ENCODE measurements around the gene PALLD.
"Not testable (repeated sequence)": the region's sequence is repeated elsewhere in the genome, so short reads cannot be mapped to it uniquely, and the experiment has no call there.

The PALLD gene

DNA sequence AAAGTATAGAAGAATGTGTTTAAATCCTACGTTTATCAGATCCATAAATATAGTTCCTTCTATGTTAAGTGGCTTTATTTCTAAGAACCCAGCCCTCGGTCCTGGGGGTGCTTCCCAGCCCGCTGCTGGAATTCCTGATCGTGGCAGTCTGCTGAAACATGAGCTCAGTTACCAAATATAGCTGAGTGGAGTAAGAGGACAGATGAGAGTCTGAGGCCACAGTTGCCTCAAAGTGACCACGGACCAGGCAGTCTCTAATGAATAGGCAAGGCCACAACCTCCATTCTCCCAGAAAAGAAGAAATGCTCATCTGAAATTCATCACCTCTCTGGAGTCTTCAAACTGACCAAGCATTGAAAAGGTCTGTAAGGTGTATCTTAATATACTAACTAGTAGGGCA, at the start of gene PALLD:
Gene PALLD, plus strand, starts transcription at position 219 of the 400 bp plus-strand sequence.
- no peak for DNase-seq (ENCODE audit: low read depth in 1 of 2, low spot score in 1 of 2)

DNA sequence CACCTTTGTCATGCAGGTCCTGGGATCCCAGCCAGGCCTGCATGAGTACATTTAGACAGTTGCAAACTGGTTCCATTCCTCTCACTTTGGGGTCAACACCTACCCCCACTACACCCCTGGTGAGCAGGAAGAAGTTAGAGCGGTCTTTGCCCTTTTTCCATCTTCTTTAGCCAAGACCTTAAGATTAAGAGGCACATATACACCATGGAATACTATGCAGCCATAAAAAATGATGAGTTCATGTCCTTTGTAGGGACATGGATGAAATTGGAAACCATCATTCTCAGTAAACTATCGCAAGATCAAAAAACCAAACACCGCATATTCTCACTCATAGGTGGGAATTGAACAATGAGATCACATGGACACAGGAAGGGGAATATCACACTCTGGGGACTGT, 47.8 kb upstream of the PALLD start:
- not testable (repeated sequence) for DNase-seq (ENCODE audit: low read depth in 1 of 2, low spot score in 1 of 2)

DNA sequence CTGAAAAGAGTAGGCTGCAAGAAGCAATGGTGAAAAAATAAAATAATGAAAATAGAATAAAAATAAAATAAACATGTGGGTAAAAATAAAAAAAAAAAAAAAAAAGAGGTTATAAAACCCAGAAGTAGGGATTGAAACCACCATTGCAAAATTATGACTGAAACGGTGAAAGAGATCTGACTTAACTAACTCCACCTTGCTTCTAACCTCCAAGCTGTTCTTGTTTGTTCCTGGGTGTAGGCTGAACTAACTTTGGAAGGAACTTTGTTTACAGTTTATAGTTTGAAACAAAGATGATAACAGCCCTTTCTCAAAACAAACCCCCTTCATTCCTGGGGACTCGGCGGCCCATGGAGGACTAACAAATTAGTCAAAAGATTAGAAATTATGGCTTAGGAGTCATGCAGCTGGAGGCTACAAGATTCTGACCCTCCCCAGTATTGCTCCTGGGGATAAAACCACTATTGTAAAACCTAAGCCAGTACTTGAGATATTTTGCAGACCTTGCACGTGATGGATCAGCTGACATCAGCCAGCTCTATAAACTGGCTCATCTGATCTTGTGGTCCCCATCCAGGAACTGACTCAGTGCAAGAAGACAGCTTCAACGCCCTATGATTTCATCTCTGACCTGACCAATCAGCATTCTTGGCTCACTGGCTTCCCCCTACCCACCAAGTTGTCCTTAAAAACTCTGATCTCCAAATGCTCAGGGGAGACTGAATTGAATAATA, 47.0 kb upstream of the PALLD start:
- no peak for DNase-seq (ENCODE audit: low read depth in 1 of 2, low spot score in 1 of 2)

DNA sequence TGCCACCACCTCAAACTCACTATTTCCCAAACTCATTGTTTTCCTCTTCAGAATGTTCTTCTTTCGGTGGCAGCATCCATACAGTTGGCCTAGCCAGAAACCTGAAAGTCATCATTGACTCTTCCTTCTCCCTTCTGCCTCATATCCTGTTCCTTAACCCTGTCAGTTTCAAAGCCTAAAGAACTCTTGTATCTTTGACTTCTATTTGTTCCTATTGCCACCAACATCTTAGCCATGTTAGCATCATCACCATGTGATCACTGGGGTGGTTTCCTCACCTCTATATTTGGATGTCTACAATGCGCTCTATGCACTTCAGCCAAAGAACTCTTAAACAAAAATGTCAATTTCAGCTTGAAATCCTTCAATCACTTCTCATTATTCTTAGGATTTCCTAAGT, 45.5 kb upstream of the PALLD start:
- DNase-seq (ENCODE audit: low read depth in 1 of 2, low spot score in 1 of 2): no peak

DNA sequence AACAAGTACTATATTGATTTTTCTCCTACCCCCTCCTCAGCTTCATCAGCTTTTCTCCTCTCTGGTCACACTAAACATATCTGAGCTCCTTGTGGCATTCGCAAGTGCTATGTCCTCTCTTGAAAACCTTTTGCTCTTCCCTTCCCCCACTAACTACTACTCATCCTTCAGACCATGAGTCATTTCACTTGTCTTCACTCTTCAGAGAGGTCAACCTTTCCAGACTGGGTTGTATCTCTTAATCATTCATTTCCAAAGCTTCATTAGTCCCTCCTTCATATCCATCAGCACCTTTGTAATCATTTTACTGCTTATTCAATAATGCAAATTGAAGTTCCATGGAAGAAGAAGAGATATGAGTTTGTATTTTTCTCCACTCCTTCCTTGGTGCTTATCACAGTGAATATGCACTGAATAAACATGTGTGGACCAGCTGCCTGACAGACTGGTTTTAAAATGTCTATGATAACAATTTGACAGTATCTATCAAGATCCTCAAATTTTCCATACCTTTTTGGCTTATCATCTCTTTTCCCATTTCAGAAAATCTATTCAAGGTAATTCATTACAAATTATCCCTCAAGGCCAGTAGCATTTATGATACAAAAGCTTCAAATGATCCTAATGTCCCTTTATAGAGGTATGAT, 45.0 kb upstream of the PALLD start:
- DNase-seq (ENCODE audit: low read depth in 1 of 2, low spot score in 1 of 2): no peak

DNA sequence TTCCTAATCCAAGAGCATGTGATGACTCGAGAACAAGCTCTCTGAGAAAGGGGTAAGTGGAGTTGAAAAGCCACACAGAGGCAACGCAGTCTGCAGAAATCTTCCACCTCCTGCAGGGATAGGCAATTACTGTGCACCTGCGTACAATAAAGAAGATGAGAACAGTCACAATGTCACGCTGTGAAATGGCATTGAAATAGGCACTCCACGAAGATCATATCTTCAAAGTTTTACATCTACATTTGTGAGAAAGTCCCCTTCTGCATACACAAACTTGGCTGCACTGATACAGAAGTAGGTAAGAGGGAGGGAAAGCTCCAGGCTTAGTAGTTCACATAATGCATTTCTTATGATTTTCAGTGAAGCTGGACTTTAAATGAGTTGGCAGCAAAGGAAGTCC, 43.7 kb upstream of the PALLD start:
- DNase-seq (ENCODE audit: low read depth in 1 of 2, low spot score in 1 of 2): no peak

DNA sequence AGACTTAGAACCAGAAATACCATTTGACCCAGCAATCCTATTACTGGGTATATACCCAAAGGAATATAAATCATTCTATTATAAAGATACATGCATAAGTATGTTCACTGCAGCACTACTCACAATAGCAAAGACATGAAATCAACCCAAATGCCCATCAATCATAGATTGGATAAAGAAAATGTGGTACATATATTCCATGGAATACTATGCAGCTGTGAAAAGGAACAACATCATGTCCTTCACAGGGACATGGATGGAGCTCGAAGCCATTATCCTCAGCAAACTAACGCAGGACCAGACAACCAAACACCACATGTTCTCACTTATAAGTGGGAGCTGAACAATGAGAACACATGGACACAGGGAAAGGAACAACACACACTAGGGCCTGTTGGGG, 38.6 kb upstream of the PALLD start:
- DNase-seq (ENCODE audit: low read depth in 1 of 2, low spot score in 1 of 2): not testable (repeated sequence)

DNA sequence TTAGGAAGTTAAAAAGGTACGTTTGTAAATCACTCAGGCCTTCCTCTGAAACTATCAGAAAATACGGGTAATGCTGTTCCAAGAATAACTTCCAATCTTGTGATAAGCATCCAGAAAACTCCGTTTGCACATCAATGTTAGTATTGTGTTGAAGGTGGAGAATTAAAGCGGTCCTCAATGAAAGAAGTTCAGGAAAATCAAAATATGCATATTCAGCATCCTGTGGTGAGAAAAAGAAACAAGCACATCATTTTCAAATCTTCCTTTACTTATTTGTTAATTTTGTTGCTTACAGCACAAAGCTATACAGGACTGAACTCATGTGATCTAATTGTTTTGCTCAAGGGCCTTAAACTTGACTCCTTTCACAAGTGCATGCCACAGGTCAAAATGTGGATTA, 35.0 kb upstream of the PALLD start:
- no peak for DNase-seq (ENCODE audit: low read depth in 1 of 2, low spot score in 1 of 2)

DNA sequence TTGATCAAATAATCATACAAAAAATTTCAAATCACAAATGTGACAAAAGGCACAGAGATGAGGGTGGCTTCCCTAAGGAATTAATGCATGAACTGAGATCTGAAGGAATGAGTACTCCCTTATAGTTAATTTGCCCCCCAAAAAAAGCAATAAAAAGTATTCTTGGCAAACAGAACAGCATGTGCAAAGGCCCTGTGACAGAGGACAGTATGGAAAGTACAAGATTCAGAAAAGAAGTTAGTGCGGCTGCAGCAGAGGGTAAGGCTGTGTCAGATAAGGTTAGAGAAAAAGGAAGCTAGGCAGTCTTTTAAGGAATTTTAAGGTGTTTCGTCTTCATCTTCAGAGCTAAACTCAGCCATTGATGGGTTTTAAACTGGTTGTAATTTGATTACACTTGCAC, 23.9 kb upstream of the PALLD start:
- no peak for DNase-seq (ENCODE audit: low read depth in 1 of 2, low spot score in 1 of 2)

DNA sequence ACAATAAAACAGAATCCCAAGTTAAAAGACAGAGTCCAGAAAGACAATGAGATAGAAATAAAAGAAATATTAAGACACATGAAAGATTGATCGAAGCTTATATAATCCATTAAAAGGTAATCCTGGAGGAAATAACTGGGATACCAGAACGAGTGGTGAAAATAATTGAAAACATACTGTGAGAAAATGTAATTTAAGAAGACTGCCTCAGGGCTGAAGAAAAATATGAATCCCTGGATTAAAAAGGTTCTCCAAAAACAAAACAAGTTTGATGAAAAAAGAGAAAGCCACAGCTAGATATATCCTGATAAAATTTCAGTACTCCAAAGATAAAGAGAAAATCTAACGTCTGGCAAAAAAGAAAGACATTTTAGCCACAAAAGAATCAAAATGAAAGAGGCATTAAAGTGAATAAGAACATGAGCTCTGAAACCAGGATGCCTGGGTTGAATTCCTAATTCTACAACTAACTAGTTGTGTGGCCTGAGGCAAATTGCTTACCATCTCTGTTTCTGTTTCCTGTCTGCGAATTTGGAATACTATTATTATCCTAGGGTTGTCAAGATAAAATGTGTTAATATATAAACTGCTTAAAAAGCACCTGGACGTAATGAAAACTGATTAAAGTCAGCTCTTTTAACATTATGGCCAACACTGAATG, 22.1 kb upstream of the PALLD start:
- no peak for DNase-seq (ENCODE audit: low read depth in 1 of 2, low spot score in 1 of 2)

DNA sequence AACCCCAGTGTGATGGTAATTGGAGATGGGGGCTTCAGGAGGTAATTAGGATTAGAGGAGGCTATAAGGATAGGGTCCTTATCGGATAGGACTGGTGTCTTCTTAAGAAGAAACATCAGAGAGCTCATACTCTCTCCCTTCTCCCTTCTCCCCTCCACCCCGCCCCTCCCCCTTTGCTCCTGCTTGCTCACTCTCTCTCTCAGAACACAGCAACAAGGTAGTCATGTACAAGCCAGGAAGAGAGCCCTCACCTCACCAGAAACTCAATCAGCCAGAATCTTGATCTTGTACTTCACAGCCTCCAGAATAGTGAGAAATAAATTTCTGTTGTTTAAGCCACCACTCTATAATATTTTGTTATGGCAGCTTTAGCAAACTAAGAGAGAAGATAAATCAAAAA, 21.1 kb upstream of the PALLD start:
- no peak for DNase-seq (ENCODE audit: low read depth in 1 of 2, low spot score in 1 of 2)

DNA sequence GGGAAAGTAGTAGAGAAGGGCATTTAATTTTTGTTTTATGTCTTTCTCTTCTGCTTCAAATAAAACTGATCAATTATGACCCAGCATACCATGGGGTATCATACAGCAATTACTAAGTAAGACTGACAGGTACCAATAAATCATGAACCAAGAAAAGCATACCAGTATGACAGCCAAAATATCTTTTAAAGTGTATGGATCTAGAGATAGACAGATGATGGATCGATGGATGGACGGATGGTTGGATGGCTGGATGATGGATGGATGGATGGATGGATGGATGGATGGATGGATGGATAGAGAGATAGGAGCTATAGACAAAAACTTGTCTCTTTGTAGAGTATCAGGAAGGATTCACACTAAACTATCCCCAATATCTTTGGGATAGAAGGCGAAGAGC, 18.0 kb upstream of the PALLD start:
- DNase-seq (ENCODE audit: low read depth in 1 of 2, low spot score in 1 of 2): no peak

DNA sequence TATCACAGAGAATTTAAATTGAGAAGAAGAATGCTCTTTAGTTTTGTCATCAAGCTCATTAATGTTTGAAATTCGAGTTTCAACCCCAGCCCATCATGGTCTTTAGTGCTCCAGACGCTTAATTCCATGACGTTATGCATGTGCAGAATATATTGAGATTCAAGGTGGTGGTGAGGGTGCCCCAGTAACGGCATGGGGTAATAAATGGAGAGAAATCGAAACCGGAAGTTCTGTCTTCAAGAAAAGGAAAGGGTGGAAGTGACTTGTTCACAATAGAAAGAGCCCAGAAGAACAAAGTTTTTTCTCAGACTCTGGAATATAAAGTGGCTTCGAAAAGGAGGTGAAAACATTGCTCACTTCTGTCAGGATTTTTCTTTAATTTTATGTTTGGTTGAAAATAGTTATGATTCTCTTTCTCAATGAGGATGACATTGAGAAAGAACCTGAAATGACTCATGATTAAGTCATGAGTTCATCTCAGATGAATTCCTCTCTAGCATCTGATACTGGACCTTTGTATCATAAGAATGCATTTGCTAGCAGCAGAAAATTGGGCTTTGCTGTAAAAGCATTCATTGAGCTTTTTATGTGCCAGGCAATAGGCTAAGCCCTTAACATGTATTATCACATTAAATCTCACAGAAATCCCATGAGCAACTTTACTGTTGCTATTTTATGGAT, 15.8 kb upstream of the PALLD start:
- DNase-seq (ENCODE audit: low read depth in 1 of 2, low spot score in 1 of 2): peak in 1 of 2 donors; percentile 43

DNA sequence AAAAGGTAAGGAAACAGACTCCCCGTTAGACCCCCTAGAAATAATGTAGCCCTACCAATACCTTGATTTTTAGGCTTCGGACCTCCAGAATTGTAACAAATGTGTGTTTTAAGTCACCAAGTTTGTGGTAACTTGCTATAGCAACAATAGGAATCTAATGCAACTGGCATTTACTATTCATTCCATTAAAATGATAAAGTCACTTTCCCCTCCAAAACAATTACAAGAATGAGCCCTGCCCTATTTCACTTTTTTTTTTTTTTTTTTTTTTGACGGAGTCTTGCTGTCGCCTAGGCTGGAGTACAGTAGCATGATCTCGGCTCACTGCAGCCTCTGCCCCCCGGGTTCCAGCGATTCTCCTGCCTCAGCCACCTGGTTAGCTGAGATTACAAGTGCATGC, 13.0 kb upstream of the PALLD start:
- DNase-seq (ENCODE audit: low read depth in 1 of 2, low spot score in 1 of 2): no peak

DNA sequence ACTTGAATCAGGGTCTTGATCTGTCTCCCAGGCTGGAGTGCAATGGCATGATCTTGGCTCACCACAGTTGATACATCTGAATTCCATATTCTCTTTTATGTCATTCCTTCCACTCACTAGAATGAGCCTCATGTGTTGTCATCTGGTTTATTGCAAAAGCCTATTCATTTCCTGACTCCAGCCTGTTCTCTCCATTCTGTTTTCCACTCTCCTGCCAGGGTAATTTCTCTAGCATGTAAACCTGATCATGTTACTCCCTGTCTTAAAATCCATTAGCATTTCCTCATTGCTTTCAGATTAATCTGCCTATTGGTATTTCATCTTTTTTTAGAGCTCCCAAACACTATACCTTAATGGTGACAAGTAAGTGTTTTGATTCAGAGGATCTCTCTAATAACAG, 12.2 kb upstream of the PALLD start:
- no peak for DNase-seq (ENCODE audit: low read depth in 1 of 2, low spot score in 1 of 2)

DNA sequence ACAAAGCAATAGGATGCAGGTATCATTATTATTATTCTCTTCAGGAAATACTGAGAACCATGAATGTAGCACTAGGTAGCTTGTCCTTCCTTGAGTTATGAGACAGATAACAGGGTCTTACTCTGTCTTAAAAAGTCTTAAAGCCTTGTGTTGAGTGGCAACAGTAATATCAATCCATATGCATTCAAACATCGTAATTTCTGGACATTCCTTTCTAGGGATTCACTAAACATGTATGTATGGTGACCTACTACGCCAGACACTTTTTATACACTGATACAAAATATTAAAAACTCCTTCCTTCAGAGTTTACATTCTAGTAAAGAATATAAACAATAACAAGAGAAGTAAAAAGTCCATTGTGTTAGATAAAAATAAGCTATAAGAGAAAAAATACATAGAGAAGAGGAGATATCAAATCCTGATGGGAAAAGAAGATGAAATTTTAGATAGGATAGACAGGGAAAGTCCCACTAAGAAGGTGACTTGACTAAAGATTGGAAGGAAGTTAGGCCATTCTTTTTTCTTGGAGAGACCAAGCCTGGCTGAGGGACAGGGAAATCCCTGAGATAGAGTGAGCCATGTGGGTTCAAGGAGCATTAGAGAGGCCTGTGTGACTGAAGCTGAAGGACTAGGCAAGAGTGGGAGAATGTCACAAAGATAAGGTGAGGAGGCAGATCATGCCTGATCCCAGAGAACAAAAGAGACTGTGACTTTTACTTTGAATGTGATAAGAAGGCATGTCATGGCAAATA, 11.5 kb upstream of the PALLD start:
- no peak for DNase-seq (ENCODE audit: low read depth in 1 of 2, low spot score in 1 of 2)

DNA sequence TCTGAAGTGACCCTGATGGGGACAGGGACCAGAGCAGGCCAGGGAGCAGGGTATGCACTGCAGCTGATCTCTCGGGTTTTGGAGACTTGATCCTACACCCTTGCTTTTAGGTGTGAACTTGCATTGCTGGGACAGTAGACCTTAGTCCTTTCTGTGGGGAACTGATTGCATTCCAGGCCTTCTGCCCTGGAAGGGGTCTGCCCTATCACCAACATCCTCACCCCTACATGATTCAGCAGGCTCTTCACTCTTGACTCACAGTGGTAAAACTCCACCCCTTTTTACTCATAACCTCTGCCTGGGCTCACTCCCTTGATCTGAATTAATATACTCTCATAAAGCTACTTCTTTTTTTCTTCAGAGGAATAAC, 10.0 kb upstream of the PALLD start:
- DNase-seq (ENCODE audit: low read depth in 1 of 2, low spot score in 1 of 2): no peak

DNA sequence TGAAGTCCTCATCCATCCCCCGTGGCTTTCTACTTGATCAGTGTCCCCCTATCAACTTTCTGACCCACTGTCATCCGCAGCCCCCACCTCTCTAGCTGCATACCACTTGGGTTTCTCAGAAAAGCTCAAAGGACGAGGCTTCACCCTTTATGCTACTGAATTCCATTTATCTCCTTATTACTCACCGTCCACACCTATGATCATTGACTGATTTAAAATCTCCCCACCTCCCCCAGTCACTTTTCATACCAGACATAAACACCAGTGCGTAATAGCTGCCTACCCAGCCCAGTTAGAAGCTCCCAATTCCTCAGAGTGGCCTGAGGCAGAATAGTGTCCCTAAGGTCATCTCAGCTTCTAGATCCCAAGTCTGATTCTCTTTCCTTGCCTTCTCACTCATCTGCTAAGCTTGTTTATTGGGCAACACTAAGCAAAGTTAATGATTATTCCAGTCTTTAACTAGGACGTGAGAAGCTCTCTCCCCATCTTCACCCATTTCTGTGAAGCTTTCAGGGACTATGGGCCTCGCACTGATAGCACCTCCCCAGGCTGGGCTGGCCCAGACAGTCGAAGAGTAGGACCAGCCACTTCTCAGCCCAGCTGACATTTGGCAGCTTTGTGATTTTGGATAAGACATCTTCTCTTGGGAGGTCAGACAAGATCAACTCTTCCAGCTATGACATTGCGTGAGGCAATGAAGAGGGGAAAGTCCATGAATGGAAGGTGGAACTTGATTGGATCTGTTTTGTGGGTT, 9.4 kb upstream of the PALLD start:
- DNase-seq (ENCODE audit: low read depth in 1 of 2, low spot score in 1 of 2): no peak

DNA sequence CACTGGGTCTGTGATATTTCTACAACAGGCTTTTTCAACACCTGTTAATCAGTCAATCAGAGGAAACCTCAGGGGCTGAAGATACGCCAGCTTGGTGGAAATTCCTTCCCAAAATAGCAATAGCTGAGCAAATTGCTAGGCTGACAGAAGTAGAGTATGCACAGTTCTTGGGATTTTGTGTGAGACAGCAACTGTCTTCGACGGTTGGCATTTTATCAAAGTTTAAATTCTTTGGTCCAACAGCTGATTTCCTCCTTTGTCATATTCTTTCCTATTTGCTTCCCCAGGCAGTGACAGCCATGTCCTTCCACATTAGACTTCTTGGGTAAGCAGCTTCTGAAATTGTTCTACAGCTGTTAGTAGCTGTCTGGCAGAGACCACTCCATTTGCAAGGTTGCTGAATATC, 8.0 kb upstream of the PALLD start:
- no peak for DNase-seq (ENCODE audit: low read depth in 1 of 2, low spot score in 1 of 2)

DNA sequence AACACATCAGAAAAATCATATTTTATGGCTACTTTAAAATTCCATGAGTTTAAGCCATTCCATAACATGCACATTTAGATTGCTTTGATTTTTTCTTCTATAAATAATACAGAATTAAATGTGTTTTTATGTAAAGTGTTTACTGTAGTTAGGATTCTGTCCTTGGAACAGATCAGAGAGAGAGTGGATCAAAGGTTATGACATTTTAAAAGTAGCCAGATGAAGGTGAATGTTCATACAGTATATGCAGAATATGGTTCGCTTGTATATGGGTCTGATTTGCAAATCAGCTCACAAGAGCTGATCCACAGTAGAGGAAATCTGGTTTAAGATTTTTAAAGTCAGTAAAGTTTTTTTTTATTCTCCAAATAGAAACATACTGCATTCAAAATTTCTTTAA, 7.2 kb upstream of the PALLD start:
- no peak for DNase-seq (ENCODE audit: low read depth in 1 of 2, low spot score in 1 of 2)

DNA sequence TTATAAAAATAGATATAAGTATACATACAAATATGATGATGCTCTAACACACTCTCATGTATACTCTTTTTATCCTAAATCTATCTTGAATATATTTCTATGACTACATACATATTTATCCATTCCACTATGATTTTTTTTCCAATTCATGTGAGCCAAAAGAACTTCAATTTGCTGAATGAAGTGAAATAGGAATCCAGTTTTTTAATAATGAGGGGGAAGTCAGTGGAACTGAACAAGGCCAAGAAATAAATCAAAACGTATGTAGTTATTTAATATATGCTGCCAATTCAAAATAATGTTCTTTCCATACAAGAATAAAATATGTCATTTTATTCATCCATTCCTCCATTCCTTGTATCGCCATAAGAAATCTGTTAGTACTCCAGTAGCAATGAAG, 6.1 kb upstream of the PALLD start:
- DNase-seq (ENCODE audit: low read depth in 1 of 2, low spot score in 1 of 2): no peak

Data from activated CD4-positive, alpha-beta T cell treated with anti-CD3 and anti-CD28 coated beads, Interleukin-2, amount 50 U/mL, for 24 hours (primary cell).